ENCODE measurements around the gene DIAPH3. TPM values are rescaled to one million over a fixed set of nuclear protein-coding genes. Genes with fewer than 3 reads are reported as not detected.
A peak's percentile ranks its signal among the peaks of the same experiment; 100 is the strongest.

Gene DIAPH3
- total RNA-seq, 1 experiment from 2014 or later, result 11.4 TPM

DNA sequence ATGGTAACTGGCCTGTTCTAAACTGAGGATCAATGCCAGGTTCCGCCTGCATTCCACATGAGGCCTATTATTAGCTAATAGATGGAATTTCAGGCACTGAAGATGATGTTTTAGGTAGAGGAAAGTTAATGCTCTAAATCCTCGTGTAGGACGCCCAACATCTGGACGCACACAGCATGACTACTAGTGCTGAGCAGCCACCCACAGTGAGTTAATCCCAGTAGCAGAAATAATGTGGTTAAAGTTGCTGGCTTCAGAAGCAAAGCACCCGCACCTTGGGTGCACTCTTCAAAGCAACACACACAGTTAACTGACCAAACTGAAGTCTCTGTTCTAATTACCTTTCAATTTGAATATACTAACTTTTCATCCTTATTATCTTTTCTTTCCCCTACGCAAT is 150.6 kb downstream of the DIAPH3 start:
- DNase-seq, result no peak
- H3K4me1 Mint-ChIP-seq (ENCODE audit: low read depth, unreplicated experiment), result peaks cover 8% of the 10 kb centered on the region
- H3K4me3 Mint-ChIP-seq (ENCODE audit: low read depth, unreplicated experiment), result no peak overlapping the region
- H3K9me3 Mint-ChIP-seq (ENCODE audit: low read depth, unreplicated experiment), result no peaks in the 10 kb centered on the region
- TF ChIP-seq, protein P1, sequence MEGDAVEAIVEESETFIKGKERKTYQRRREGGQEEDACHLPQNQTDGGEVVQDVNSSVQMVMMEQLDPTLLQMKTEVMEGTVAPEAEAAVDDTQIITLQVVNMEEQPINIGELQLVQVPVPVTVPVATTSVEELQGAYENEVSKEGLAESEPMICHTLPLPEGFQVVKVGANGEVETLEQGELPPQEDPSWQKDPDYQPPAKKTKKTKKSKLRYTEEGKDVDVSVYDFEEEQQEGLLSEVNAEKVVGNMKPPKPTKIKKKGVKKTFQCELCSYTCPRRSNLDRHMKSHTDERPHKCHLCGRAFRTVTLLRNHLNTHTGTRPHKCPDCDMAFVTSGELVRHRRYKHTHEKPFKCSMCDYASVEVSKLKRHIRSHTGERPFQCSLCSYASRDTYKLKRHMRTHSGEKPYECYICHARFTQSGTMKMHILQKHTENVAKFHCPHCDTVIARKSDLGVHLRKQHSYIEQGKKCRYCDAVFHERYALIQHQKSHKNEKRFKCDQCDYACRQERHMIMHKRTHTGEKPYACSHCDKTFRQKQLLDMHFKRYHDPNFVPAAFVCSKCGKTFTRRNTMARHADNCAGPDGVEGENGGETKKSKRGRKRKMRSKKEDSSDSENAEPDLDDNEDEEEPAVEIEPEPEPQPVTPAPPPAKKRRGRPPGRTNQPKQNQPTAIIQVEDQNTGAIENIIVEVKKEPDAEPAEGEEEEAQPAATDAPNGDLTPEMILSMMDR (IDR thresholded peaks at IDR 0.05; ENCODE audit: unreplicated experiment), result no peak
- BruUV-seq (replicated peaks), result no TSS peak
- no peaks in the 10 kb centered on the region for H3K27me3 Mint-ChIP-seq (ENCODE audit: unreplicated experiment)
- H3K27ac Mint-ChIP-seq (ENCODE audit: unreplicated experiment), result no peak overlapping the region
- intact Hi-C loops (cut with micrococcal nuclease; ENCODE audit: unreplicated experiment), result no loop called here
- no peaks in the 10 kb centered on the region for H3K36me3 Mint-ChIP-seq (ENCODE audit: insufficient read depth, unreplicated experiment)
- CTCF ChIA-PET, result no interaction called here

DNA sequence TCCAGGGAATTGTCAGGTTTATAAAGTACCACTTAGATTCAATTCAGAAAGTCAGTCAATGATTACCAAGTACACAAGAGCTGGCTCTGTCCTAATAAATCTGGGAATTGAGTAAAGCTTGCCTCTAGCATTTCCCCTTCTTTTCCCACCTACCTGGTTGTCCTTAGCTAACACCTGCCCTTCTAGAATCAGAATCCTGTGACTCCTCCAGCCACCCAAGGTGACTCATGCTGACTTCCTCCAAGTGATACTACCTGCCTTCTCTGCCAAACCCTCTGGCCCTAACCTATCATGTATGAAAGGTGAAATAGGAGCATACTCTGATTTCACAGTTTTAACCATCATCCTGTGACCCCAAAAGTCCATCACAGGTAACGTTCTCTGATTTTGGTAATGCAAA is 151.2 kb downstream of the DIAPH3 start:
- no peaks in the 10 kb centered on the region for H3K27me3 Mint-ChIP-seq (ENCODE audit: unreplicated experiment)
- intact Hi-C loops (cut with micrococcal nuclease; ENCODE audit: unreplicated experiment), result no loop called here
- peaks cover 8% of the 10 kb centered on the region for H3K4me1 Mint-ChIP-seq (ENCODE audit: low read depth, unreplicated experiment)
- H3K4me3 Mint-ChIP-seq (ENCODE audit: low read depth, unreplicated experiment), result no peak overlapping the region
- TF ChIP-seq, protein P1 (IDR thresholded peaks at IDR 0.05; ENCODE audit: unreplicated experiment), result no peak
- H3K27ac Mint-ChIP-seq (ENCODE audit: unreplicated experiment), result no peak overlapping the region
- no peaks in the 10 kb centered on the region for H3K9me3 Mint-ChIP-seq (ENCODE audit: low read depth, unreplicated experiment)
- BruUV-seq (replicated peaks), result no TSS peak
- no peaks in the 10 kb centered on the region for H3K36me3 Mint-ChIP-seq (ENCODE audit: insufficient read depth, unreplicated experiment)
- CTCF ChIA-PET, result no interaction called here
- peak; percentile 1 for DNase-seq

DNA sequence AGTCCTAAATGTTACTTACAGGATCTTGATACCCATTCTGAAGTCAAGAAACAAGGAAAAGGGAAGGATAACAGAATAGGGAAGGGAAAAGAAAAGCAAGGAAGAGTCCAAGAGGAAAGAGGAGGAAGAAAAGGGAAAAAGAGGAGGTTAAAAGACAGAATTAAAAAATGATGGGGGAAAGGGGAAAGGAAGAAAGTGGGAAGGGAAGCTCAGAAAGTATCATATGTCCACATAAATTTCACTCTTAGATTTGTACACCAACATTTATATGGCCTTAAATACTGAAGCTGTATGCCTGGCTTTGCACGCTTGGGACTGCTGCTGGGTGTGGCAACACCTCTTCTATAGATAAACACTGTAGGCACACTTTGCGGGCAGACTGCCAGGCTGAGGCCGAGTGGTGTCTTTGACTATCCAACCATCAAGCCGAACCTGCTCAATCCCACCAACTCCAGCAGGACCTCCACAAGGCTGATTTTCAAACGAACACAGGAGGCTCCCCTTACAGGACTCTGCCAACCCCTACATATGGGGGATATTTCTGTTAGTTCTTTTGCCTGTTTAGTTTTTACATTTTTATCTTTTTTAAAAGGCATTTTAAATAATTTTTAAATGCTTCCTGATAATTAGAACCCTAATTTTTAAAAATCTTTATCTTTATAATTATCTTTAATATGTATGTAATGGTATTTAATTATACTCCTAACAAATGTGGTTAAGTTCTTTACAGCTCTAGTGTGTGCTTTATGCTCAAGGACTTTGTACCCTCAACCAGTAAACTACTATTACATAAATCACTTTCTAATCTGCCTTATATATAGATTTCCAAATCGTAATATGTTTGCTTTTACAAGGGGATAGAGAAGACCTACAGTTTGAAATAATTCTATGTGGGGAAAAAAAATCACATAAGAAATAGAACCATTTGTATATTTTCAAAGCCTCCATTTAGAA is 154.2 kb downstream of the DIAPH3 start:
- Mint-ChIP-seq H3K9me3 (ENCODE audit: low read depth, unreplicated experiment) (no peaks in the 10 kb centered on the region), H3K27ac (ENCODE audit: unreplicated experiment) (no peak overlapping the region), H3K27me3 (ENCODE audit: unreplicated experiment) (no peaks in the 10 kb centered on the region), H3K36me3 (ENCODE audit: insufficient read depth, unreplicated experiment) (no peaks in the 10 kb centered on the region), H3K4me1 (ENCODE audit: low read depth, unreplicated experiment) (peaks cover 8% of the 10 kb centered on the region), H3K4me3 (ENCODE audit: low read depth, unreplicated experiment) (no peak overlapping the region)
- CTCF ChIA-PET, result no interaction called here
- intact Hi-C loops (cut with micrococcal nuclease; ENCODE audit: unreplicated experiment), result no loop called here
- peak; percentile 7 for DNase-seq
- TF ChIP-seq, protein P1 (IDR thresholded peaks at IDR 0.05; ENCODE audit: unreplicated experiment), result no peak
- BruUV-seq (replicated peaks), result no TSS peak

DNA sequence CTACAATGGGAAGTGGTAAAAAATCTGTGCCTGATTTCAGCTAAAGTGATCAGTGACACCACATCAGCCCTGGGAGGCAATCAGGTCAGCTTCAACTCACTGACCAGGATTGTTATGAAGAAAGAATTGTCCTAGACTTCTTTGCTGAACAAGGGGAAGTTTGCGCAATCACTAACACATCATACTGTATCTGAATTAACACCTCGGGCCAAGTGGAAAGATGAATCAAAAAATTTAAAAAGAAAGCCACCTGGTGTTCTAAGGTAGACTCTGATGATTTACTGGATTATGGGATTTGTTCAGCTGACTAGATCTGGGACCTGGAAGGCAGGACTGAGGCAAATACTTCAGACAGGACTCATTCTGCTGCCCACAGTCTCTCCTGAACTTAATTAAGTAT is 161.8 kb downstream of the DIAPH3 start:
- no peaks in the 10 kb centered on the region for H3K27me3 Mint-ChIP-seq (ENCODE audit: unreplicated experiment)
- H3K9me3 Mint-ChIP-seq (ENCODE audit: low read depth, unreplicated experiment), result no peaks in the 10 kb centered on the region
- H3K4me1 Mint-ChIP-seq (ENCODE audit: low read depth, unreplicated experiment), result no peaks in the 10 kb centered on the region
- TF ChIP-seq, protein P1 (IDR thresholded peaks at IDR 0.05; ENCODE audit: unreplicated experiment), result no peak
- intact Hi-C loops (cut with micrococcal nuclease; ENCODE audit: unreplicated experiment), result no loop called here
- CTCF ChIA-PET, result no interaction called here
- no peak for DNase-seq
- no TSS peak for BruUV-seq (replicated peaks)
- H3K4me3 Mint-ChIP-seq (ENCODE audit: low read depth, unreplicated experiment), result no peak overlapping the region
- no peaks in the 10 kb centered on the region for H3K36me3 Mint-ChIP-seq (ENCODE audit: insufficient read depth, unreplicated experiment)
- H3K27ac Mint-ChIP-seq (ENCODE audit: unreplicated experiment), result no peak overlapping the region

Data from Calu3 (cell line).